RWPE2 (cell line): ENCODE measurements around the gene COMT.

ENCODE experiments used
- ATAC-seq: fragments of 200-7000 bp; cut with Tn5 transposase; 3 replicates; pipeline ENCODE4 v1.9.1; 2021; ENCODE audit warnings: low read depth
- DNase-seq: peaks from one replicate; pipeline ENCODE4 v3.0.0-alpha.2; 2020; ENCODE audit warnings: low spot score
- H3K27ac ChIP-seq: fragments of 450-650 bp; 2 replicates; pipeline ENCODE4 v1.5.1; 2017; ENCODE audit warnings: mild to moderate bottlenecking; ENCODE audit not compliant: poor library complexity, severe bottlenecking
- H3K27me3 ChIP-seq: fragments of 250-450 bp; sonication (Bioruptor Pico); 2 replicates; pipeline ENCODE4 v1.5.1; 2021; ENCODE audit warnings: mild to moderate bottlenecking, moderate library complexity; ENCODE audit not compliant: insufficient read depth, poor library complexity, severe bottlenecking
- H3K36me3 ChIP-seq: fragments of 250-450 bp; sonication (Bioruptor Pico); 2 replicates; pipeline ENCODE4 v1.5.1; 2020; ENCODE audit warnings: low read depth, mild to moderate bottlenecking, moderate library complexity
- H3K4me1 ChIP-seq: fragments of 250-450 bp; sonication (Bioruptor Pico); 2 replicates; pipeline ENCODE4 v1.5.1; 2021; ENCODE audit warnings: mild to moderate bottlenecking, moderate library complexity; ENCODE audit not compliant: insufficient read depth, poor library complexity, severe bottlenecking
- H3K4me3 ChIP-seq: fragments of 250-450 bp; sonication (Bioruptor Pico); 2 replicates; pipeline ENCODE4 v1.5.1; 2021; ENCODE audit warnings: mild to moderate bottlenecking, moderate library complexity; ENCODE audit not compliant: severe bottlenecking
- H3K9me3 ChIP-seq: fragments of 250-450 bp; sonication (Bioruptor Pico); 2 replicates; pipeline ENCODE4 v1.5.1; 2021; ENCODE audit warnings: mild to moderate bottlenecking, moderate library complexity; ENCODE audit not compliant: severe bottlenecking
- CTCF ChIP-seq: fragments of 450-650 bp; IDR thresholded peaks from one replicate; pipeline ENCODE4 v1.5.1; 2017; ENCODE audit warnings: mild to moderate bottlenecking, moderate library complexity; ENCODE audit not compliant: poor library complexity, severe bottlenecking

COMT gene

GRCh38 chr22:20012741-20013331 is 71.3 kb downstream of the COMT start:
- Histone ChIP-seq H3K27me3 (no peaks in the 10 kb centered on the region), H3K4me1 (peaks cover 8% of the 10 kb centered on the region), H3K9me3 (peaks cover 3% of the 10 kb centered on the region), H3K36me3 (no peaks in the 10 kb centered on the region), H3K27ac (no peak overlapping the region), H3K4me3 (no peak overlapping the region)
- TF ChIP-seq CTCF = no peak
- DNase-seq = no peak
- no peak for ATAC-seq

DNA sequence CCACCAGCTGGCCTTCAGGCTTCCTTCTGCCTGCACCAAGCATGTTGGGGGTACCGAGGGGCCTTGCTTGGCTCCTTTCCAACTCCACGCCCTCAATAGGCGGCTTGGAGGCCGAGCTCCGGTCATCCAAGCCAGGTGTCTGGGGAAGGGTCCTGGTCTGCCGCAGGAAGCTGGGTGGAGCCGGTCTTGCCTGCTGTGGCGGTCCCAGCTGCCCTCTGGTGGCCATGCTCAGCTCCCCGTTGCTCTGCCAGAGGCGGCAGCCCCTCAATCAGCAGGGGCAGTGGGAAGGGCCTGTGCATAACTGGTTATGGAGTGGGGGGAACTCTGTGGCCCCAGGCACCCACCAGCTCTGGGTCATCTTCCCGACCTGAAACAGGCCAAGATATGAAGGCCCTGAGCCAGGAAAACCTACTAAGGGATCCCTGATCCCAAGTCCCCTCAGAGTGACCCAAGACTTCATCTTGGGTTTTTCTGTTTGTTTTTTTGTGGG is 71.9 kb downstream of the COMT start:
- peaks cover 3% of the 10 kb centered on the region for H3K9me3 ChIP-seq
- H3K4me1 ChIP-seq = peaks cover 8% of the 10 kb centered on the region
- no peaks in the 10 kb centered on the region for H3K27me3 ChIP-seq
- ATAC-seq (no peak), DNase-seq (no peak)
- no peak overlapping the region for H3K4me3 ChIP-seq
- H3K36me3 ChIP-seq = no peaks in the 10 kb centered on the region
- TF ChIP-seq CTCF = peak; percentile 75
- H3K27ac ChIP-seq = no peak overlapping the region

GRCh38 chr22:20014526-20015186 is 73.1 kb downstream of the COMT start:
- no peak overlapping the region for H3K27ac ChIP-seq
- H3K4me1 ChIP-seq = peaks cover 8% of the 10 kb centered on the region
- no peak for TF ChIP-seq CTCF
- H3K27me3 ChIP-seq = no peaks in the 10 kb centered on the region
- no peaks in the 10 kb centered on the region for H3K36me3 ChIP-seq
- no peak overlapping the region for H3K4me3 ChIP-seq
- DNase-seq (no peak), ATAC-seq (no peak)
- H3K9me3 ChIP-seq = peaks cover 3% of the 10 kb centered on the region

DNA sequence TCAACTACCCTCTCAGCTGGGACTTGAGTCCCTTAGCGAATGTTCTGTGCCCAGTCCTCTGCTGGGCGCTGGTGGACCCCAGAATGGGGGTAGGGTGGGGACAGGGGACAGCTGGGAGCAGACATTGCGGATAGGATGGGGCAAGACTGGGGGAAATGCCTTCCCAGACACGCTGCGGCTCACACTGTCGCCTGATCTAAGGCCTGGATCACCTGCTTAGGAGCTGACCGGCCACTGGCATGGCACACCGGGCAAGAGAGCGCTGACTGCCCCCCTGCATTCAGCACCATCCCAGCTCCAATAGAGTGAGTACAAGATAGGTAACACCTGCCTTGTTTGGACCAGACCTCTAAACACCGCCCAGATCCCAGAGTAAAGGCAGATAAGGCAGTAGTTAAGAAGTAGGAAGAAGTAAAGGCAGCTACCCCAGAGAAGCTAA is 73.6 kb downstream of the COMT start:
- DNase-seq (no peak), ATAC-seq (no peak)
- TF ChIP-seq CTCF = no peak
- H3K4me3 ChIP-seq = peak overlapping the region; percentile 81
- H3K4me1 ChIP-seq = peaks cover 8% of the 10 kb centered on the region
- H3K27ac ChIP-seq = no peak overlapping the region
- H3K36me3 ChIP-seq = no peaks in the 10 kb centered on the region
- H3K9me3 ChIP-seq = peaks cover under 1% of the 10 kb centered on the region
- no peaks in the 10 kb centered on the region for H3K27me3 ChIP-seq
